SK-N-SH treated with all-trans-retinoic acid at 6 μM for 48 hours (cell line): ENCODE results near the gene DBNDD1.
"Not testable (repeated sequence)": the region's sequence is repeated elsewhere in the genome, so short reads cannot be mapped to it uniquely, and the experiment has no call there.

Experiments
- ATAC-seq: fragments of 200-7000 bp; cut with Tn5 transposase; 3 replicates; pipeline ENCODE4 v1.9.1; 2020; ENCODE audit warnings: mild to moderate bottlenecking, moderate library complexity
- ARNTL ChIP-seq: fragments of 450-650 bp; formaldehyde crosslinking; IDR thresholded peaks from 2 replicates; pipeline ENCODE4 v1.5.0; 2020; ENCODE audit warnings: low read depth, mild to moderate bottlenecking, moderate library complexity, borderline replicate concordance
- BACH2 ChIP-seq: fragments of 250-450 bp; sonication (Bioruptor Pico); IDR thresholded peaks from 2 replicates; pipeline ENCODE4 v1.9.0; 2021; ENCODE audit warnings: mild to moderate bottlenecking, borderline replicate concordance
- CREB5 ChIP-seq: fragments of 250-450 bp; sonication (Bioruptor Pico); IDR thresholded peaks from 2 replicates; pipeline ENCODE4 v1.5.1; 2020; ENCODE audit warnings: low read depth, mild to moderate bottlenecking, moderate library complexity
- CSDC2 ChIP-seq: fragments of 250-450 bp; sonication (Bioruptor Pico); IDR thresholded peaks from 2 replicates; pipeline ENCODE4 v1.5.0; 2020; ENCODE audit warnings: mild to moderate bottlenecking, moderate library complexity
- CSRNP3 ChIP-seq: fragments of 250-450 bp; sonication (Bioruptor Pico); IDR thresholded peaks from 2 replicates; pipeline ENCODE4 v1.5.1; 2021; ENCODE audit warnings: mild to moderate bottlenecking, moderate library complexity
- ESRRG ChIP-seq: fragments of 250-450 bp; sonication (Bioruptor Pico); IDR thresholded peaks from 2 replicates; pipeline ENCODE4 v1.6.1; 2021; ENCODE audit warnings: mild to moderate bottlenecking
- GLIS3 ChIP-seq: fragments of 250-450 bp; sonication (Bioruptor Pico); IDR thresholded peaks from 2 replicates; pipeline ENCODE4 v1.5.0; 2020; ENCODE audit warnings: mild to moderate bottlenecking, moderate library complexity
- ISL1 ChIP-seq: fragments of 250-450 bp; sonication (Bioruptor Pico); IDR thresholded peaks from 2 replicates; pipeline ENCODE4 v2.1.2; 2022; ENCODE audit warnings: mild to moderate bottlenecking, moderate library complexity
- OSR1 ChIP-seq: fragments of 250-450 bp; sonication (Bioruptor Pico); IDR thresholded peaks from 2 replicates; pipeline ENCODE4 v1.8.0; 2022; ENCODE audit warnings: moderate library complexity, mild to moderate bottlenecking, inconsistent platforms
- PATZ1 ChIP-seq: fragments of 250-450 bp; sonication (Bioruptor Pico); IDR thresholded peaks from 2 replicates; pipeline ENCODE4 v1.8.0; 2020; ENCODE audit warnings: mild to moderate bottlenecking, moderate library complexity, borderline replicate concordance
- POU6F1 ChIP-seq: fragments of 250-450 bp; sonication (Bioruptor Pico); IDR thresholded peaks from 2 replicates; pipeline ENCODE4 v1.8.0; 2021; ENCODE audit warnings: low read depth, mild to moderate bottlenecking, moderate library complexity, borderline replicate concordance
- PPARA ChIP-seq: fragments of 250-450 bp; sonication (Bioruptor Pico); IDR thresholded peaks from 2 replicates; pipeline ENCODE4 v1.5.0; 2020; ENCODE audit warnings: mild to moderate bottlenecking, borderline replicate concordance
- RARB ChIP-seq: fragments of 250-450 bp; sonication (Bioruptor Pico); IDR thresholded peaks from 2 replicates; pipeline ENCODE4 v1.8.0; 2021; ENCODE audit warnings: mild to moderate bottlenecking, moderate library complexity
- SNAI2 ChIP-seq: fragments of 250-450 bp; sonication (Bioruptor Pico); IDR thresholded peaks from 2 replicates; pipeline ENCODE4 v1.5.0; 2020; ENCODE audit warnings: mild to moderate bottlenecking, moderate library complexity
- TCF4 ChIP-seq: fragments of 250-450 bp; sonication (Bioruptor Pico); IDR thresholded peaks from 2 replicates; pipeline ENCODE4 v1.8.0; 2021; ENCODE audit warnings: mild to moderate bottlenecking, moderate library complexity, borderline replicate concordance
- TSHZ2 ChIP-seq: fragments of 250-450 bp; sonication (Bioruptor Pico); IDR thresholded peaks from 2 replicates; pipeline ENCODE4 v1.5.0; 2020; ENCODE audit warnings: mild to moderate bottlenecking, moderate library complexity
- ZC3H10 ChIP-seq: fragments of 250-450 bp; sonication (Bioruptor Pico); IDR thresholded peaks from 2 replicates; pipeline ENCODE4 v1.5.1; 2021; ENCODE audit warnings: mild to moderate bottlenecking, moderate library complexity
- ZFP3 ChIP-seq: fragments of 250-450 bp; sonication (Bioruptor Pico); IDR thresholded peaks from 2 replicates; pipeline ENCODE4 v1.5.0; 2020; ENCODE audit warnings: mild to moderate bottlenecking, moderate library complexity
- ZFP30 ChIP-seq: fragments of 450-650 bp; formaldehyde crosslinking; IDR thresholded peaks from 2 replicates; pipeline ENCODE4 v1.5.0; 2022; ENCODE audit warnings: mild to moderate bottlenecking, moderate library complexity
- ZNF565 ChIP-seq: fragments of 450-650 bp; formaldehyde crosslinking; conservative IDR thresholded peaks from 2 replicates; pipeline ENCODE4 v1.5.0; 2020; ENCODE audit warnings: low read depth, mild to moderate bottlenecking, moderate library complexity
- ZNF70 ChIP-seq: fragments of 450-650 bp; formaldehyde crosslinking; IDR thresholded peaks from 2 replicates; pipeline ENCODE4 v1.5.0; 2020; ENCODE audit warnings: mild to moderate bottlenecking, moderate library complexity
- ZNF8 ChIP-seq: fragments of 450-650 bp; formaldehyde crosslinking; IDR thresholded peaks from 2 replicates; pipeline ENCODE4 v1.5.0; 2020; ENCODE audit warnings: mild to moderate bottlenecking, moderate library complexity

DBNDD1 gene

GRCh38 chr16:90008708-90009145 is 10.5 kb downstream of the DBNDD1 start:
- no peak for TF ChIP-seq PATZ1 (CRISPR knock-in tag)
- TF ChIP-seq OSR1 (CRISPR knock-in tag) = no peak
- TF ChIP-seq ZC3H10 = no peak
- no peak for TF ChIP-seq ESRRG
- TF ChIP-seq ARNTL (CRISPR knock-in tag) = no peak
- TF ChIP-seq ZNF565 = no peak
- TF ChIP-seq CSDC2 = no peak
- TF ChIP-seq GLIS3 (CRISPR knock-in tag) = no peak
- no peak for TF ChIP-seq ZFP3 (CRISPR knock-in tag)
- no peak for TF ChIP-seq ZNF8 (CRISPR knock-in tag)
- no peak for TF ChIP-seq RARB (CRISPR knock-in tag)
- no peak for ATAC-seq

- not testable (repeated sequence) for ATAC-seq
Observed at GRCh38 chr16:90007635-90008234, 11.5 kb downstream of the DBNDD1 start.

GRCh38 chr16:90007015-90007414 is 12.2 kb downstream of the DBNDD1 start:
- ATAC-seq = no peak
- no peak for TF ChIP-seq ZC3H10
- TF ChIP-seq ARNTL (CRISPR knock-in tag) = no peak
- TF ChIP-seq ZNF8 (CRISPR knock-in tag) = no peak
- TF ChIP-seq TCF4 (CRISPR knock-in tag) = no peak
- no peak for TF ChIP-seq PPARA
- TF ChIP-seq CSRNP3 (CRISPR knock-in tag) = no peak
- TF ChIP-seq GLIS3 (CRISPR knock-in tag) = no peak
- no peak for TF ChIP-seq ZNF565
- no peak for TF ChIP-seq ZNF70 (CRISPR knock-in tag)
- TF ChIP-seq POU6F1 (CRISPR knock-in tag) = no peak
- no peak for TF ChIP-seq BACH2 (CRISPR knock-in tag)
- no peak for TF ChIP-seq RARB (CRISPR knock-in tag)
- no peak for TF ChIP-seq CREB5
- no peak for TF ChIP-seq ZFP3 (CRISPR knock-in tag)
- TF ChIP-seq TSHZ2 = no peak
- no peak for TF ChIP-seq ZFP30 (CRISPR knock-in tag)
- no peak for TF ChIP-seq ESRRG
- no peak for TF ChIP-seq SNAI2 (CRISPR knock-in tag)
- TF ChIP-seq ISL1 (CRISPR knock-in tag) = no peak
